ENCODE data around the gene SLC6A8.
"Not testable (repeated sequence)": the region's sequence is repeated elsewhere in the genome, so short reads cannot be mapped to it uniquely, and the experiment has no call there.

Gene SLC6A8

GRCh38 chrX:153672531-153673427 lies 14.9 kb upstream of the SLC6A8 start:
- DNase-seq (ENCODE audit: low spot score), result no peak

GRCh38 chrX:153673428-153674218 lies 14.1 kb upstream of the SLC6A8 start, which contains the start of gene PNCK:
TSS of gene PNCK (minus strand) at chrX:153673813. CDS start at chrX:153673076, 737 bp downstream.
- peak; percentile 70 for DNase-seq (ENCODE audit: low spot score)

GRCh38 chrX:153674219-153674851 lies 13.4 kb upstream of the SLC6A8 start:
- no peak for DNase-seq (ENCODE audit: low spot score)

- no peak for DNase-seq (ENCODE audit: low spot score)
These were observed 6.6 kb upstream of the SLC6A8 start for GRCh38 chrX:153681175-153681574.

- DNase-seq (ENCODE audit: low spot score), result not testable (repeated sequence)
These were observed 4.2 kb upstream of the SLC6A8 start for GRCh38 chrX:153683486-153683885.

GRCh38 chrX:153684467-153685155 lies 3.1 kb upstream of the SLC6A8 start:
- DNase-seq (ENCODE audit: low spot score), result no peak

GRCh38 chrX:153685156-153685536 lies 2.6 kb upstream of the SLC6A8 start:
- no peak for DNase-seq (ENCODE audit: low spot score)

- no peak for DNase-seq (ENCODE audit: low spot score)
These were observed 1.7 kb upstream of the SLC6A8 start for GRCh38 chrX:153685751-153686696.

- no peak for DNase-seq (ENCODE audit: low spot score)
These were observed 1.0 kb upstream of the SLC6A8 start for GRCh38 chrX:153686711-153687110.

- DNase-seq (ENCODE audit: low spot score), result no peak
These were observed 345 bp downstream of the SLC6A8 start for GRCh38 chrX:153688071-153688470.

GRCh38 chrX:153688506-153688905 lies 780 bp downstream of the SLC6A8 start:
- no peak for DNase-seq (ENCODE audit: low spot score)

GRCh38 chrX:153688911-153689590 lies 1.3 kb downstream of the SLC6A8 start:
- no peak for DNase-seq (ENCODE audit: low spot score)

- no peak for DNase-seq (ENCODE audit: low spot score)
These were observed 2.1 kb downstream of the SLC6A8 start for GRCh38 chrX:153689654-153690465.

GRCh38 chrX:153690466-153690865 lies 2.7 kb downstream of the SLC6A8 start:
- DNase-seq (ENCODE audit: low spot score), result no peak

GRCh38 chrX:153691032-153691827 lies 3.5 kb downstream of the SLC6A8 start:
- not testable (repeated sequence) for DNase-seq (ENCODE audit: low spot score)

- no peak for DNase-seq (ENCODE audit: low spot score)
These were observed 4.3 kb downstream of the SLC6A8 start for GRCh38 chrX:153692003-153692402.

GRCh38 chrX:153692611-153693156 lies 5.0 kb downstream of the SLC6A8 start:
- no peak for DNase-seq (ENCODE audit: low spot score)

Measured in iPS-NIHi11 (cell line).